ENCODE measurements around the gene ABLIM1.

Gene ABLIM1

GRCh38 chr10:114478281-114478680, 179.8 kb downstream of the ABLIM1 start:
- intact Hi-C loops (cut with DNase I) = no loop called here
- no peak for DNase-seq

- intact Hi-C loops (cut with DNase I) = no loop called here
- no peak for DNase-seq
Measured at GRCh38 chr10:114477285-114477684, 180.8 kb downstream of the ABLIM1 start.

- intact Hi-C loops (cut with DNase I) = loop anchor here (5.0 kb wide), 2 partner anchors 312 to 652 kb away; no protein-coding TSS in a partner anchor
- no peak for DNase-seq
Measured at GRCh38 chr10:114474989-114475388, 183.1 kb downstream of the ABLIM1 start.

GRCh38 chr10:114473776-114474175, 184.3 kb downstream of the ABLIM1 start:
- intact Hi-C loops (cut with DNase I) = loop anchor here (5.0 kb wide), 2 partner anchors 314 to 654 kb away; no protein-coding TSS in a partner anchor
- no peak for DNase-seq

- DNase-seq = no peak
- intact Hi-C loops (cut with DNase I) = loop anchor here (5.0 kb wide), 2 partner anchors 314 to 654 kb away; no protein-coding TSS in a partner anchor
Measured at GRCh38 chr10:114472877-114473253, 185.2 kb downstream of the ABLIM1 start.

GRCh38 chr10:114471906-114472876, 185.9 kb downstream of the ABLIM1 start:
- intact Hi-C loops (cut with DNase I) = loop anchor here (2.0 to 5.0 kb wide), 3 partner anchors 77 to 655 kb away; no protein-coding TSS in a partner anchor
- DNase-seq = no peak

- intact Hi-C loops (cut with DNase I) = loop anchor here (2.0 to 5.0 kb wide), 3 partner anchors 78 to 656 kb away; no protein-coding TSS in a partner anchor
- DNase-seq = peak; percentile 38 to 95 (median 67)
Measured at GRCh38 chr10:114470956-114471905, 186.8 kb downstream of the ABLIM1 start.

- intact Hi-C loops (cut with DNase I) = loop anchor here (2.0 to 5.0 kb wide), 3 partner anchors 78 to 657 kb away; no protein-coding TSS in a partner anchor
- DNase-seq = no peak
Measured at GRCh38 chr10:114470361-114470760, 187.7 kb downstream of the ABLIM1 start.

GRCh38 chr10:114458955-114459354, 199.1 kb downstream of the ABLIM1 start:
- DNase-seq = peak in 4 of 10 donors; percentile 5 to 90 (median 25)
- intact Hi-C loops (cut with DNase I) = loop anchor here (2.0 kb wide), 1 partner anchor 152 kb away; no protein-coding TSS in a partner anchor

- no peak for DNase-seq
- intact Hi-C loops (cut with DNase I) = loop anchor here (2.0 kb wide), 1 partner anchor 152 kb away; no protein-coding TSS in a partner anchor
Measured at GRCh38 chr10:114458216-114458920, 199.7 kb downstream of the ABLIM1 start.

GRCh38 chr10:114453576-114453975, 204.5 kb downstream of the ABLIM1 start:
- intact Hi-C loops (cut with DNase I) = no loop called here
- DNase-seq = no peak

GRCh38 chr10:114448897-114449296, 209.2 kb downstream of the ABLIM1 start:
- DNase-seq = no peak
- intact Hi-C loops (cut with DNase I) = no loop called here

- intact Hi-C loops (cut with DNase I) = no loop called here
- DNase-seq = no peak
Measured at GRCh38 chr10:114445332-114445731, 212.7 kb downstream of the ABLIM1 start.

GRCh38 chr10:114444819-114445218, 213.3 kb downstream of the ABLIM1 start:
- intact Hi-C loops (cut with DNase I) = no loop called here
- DNase-seq = no peak

GRCh38 chr10:114442091-114442630, 215.9 kb downstream of the ABLIM1 start:
- intact Hi-C loops (cut with DNase I) = no loop called here
- DNase-seq = no peak

GRCh38 chr10:114441107-114441506, 217.0 kb downstream of the ABLIM1 start:
- intact Hi-C loops (cut with DNase I) = no loop called here
- DNase-seq = no peak

GRCh38 chr10:114437473-114438292, 220.4 kb downstream of the ABLIM1 start:
- intact Hi-C loops (cut with DNase I) = loop anchor here (5.0 kb wide), 1 partner anchor 140 kb away; no protein-coding TSS in a partner anchor

GRCh38 chr10:114436941-114437340, 221.1 kb downstream of the ABLIM1 start:
- intact Hi-C loops (cut with DNase I) = loop anchor here (5.0 kb wide), 1 partner anchor 140 kb away; no protein-coding TSS in a partner anchor
- no peak for DNase-seq

More at GRCh38 chr10:114437473-114438292, 220.4 kb downstream of the ABLIM1 start:
- DNase-seq = no peak
